Adipose tissue (tissue), 3 donors: ENCODE data around the gene PPDPF. TPM values are rescaled to one million over a fixed set of nuclear protein-coding genes. Genes with fewer than 3 reads are reported as not detected.

Experiments
- H3K27ac ChIP-seq: one replicate; pipeline ENCODE4 v1.5.1; 2013; ENCODE audit warnings: low read depth, low read length
- WGBS, 3 donors: extraction: QIAGEN DNeasy Blood & Tissue Kit; methylation state at CpG; one replicate each; pipeline ENCODE4 v1.1.7; 2013; 5-methylcytosine and 5-hydroxymethylcytosine counted together
- polyA plus RNA-seq, 3 donors: library from polyadenylated mRNA; stranded (reverse); fragments of 200-250 nt; gene quantifications; one replicate each; pipeline ENCODE4 v1.2.3, GENCODE V29; 2013
- donor health status: healthy with polysubstance abuse.
- donor health status: Bipolar disorder and iron deficiency.
- donor health status: healthy.

Gene PPDPF
- polyA plus RNA-seq, 3 donors: 195 to 215 (median 203) TPM

GRCh38 chr20:63497138-63497945 is 23.2 kb upstream of the PPDPF start:
- 57 to 70% (median 65%) methylated on average over 20 of the region's 20 CpGs for WGBS, 3 donors
- no peak overlapping the region for H3K27ac ChIP-seq

- H3K27ac ChIP-seq: no peak overlapping the region
- 6 to 11% (median 9%) methylated on average over 41 to 59 of the region's 60 CpGs for WGBS, 3 donors
These were observed 22.3 kb upstream of the PPDPF start for GRCh38 chr20:63497946-63498935.

- no peak within 1 kb of the TSS for H3K27ac ChIP-seq
- 1 to 2% (median 1%) methylated on average over 22 to 56 of the region's 58 CpGs for WGBS, 3 donors
These were observed 21.6 kb upstream of the PPDPF start, which contains the start of gene EEF1A2 for GRCh38 chr20:63498960-63499337. Gene EEF1A2 (minus strand): TSS chr20:63499083. CDS start chr20:63497763, 1,320 bp downstream.

DNA sequence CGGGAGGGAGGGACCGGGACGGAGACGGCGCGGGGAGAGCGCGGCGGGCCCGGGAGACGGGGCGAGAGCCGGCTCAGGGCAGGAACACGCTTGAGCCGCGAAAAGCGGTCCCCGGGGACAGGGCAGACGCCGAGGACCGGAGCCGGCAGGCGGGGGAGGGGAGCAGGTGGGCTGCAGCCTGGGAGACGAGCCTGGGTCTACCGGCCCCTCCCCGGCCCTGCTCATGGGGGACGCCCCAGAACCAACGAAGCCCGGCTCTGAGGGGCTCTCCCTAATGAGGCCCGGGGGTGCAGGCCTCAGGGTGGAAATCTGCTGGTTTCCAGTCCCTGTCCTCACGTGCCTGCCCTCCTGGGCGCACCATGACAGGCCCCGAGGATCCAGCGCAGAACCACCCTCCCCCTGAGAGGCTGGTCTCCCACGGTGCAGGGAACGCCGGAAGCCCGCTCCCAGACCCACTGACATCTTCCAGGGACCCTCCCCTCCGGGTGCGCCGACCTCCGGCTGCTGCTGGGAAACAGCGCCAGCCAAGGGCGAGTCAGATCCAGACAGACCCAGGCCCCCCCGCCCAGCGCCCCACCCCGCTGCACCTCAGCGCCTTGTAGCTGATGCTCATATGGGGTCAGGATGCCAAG is 21.1 kb upstream of the PPDPF start:
- H3K27ac ChIP-seq: no peak overlapping the region
- 8 to 21% (median 9%) methylated on average over 33 to 48 of the region's 48 CpGs for WGBS, 3 donors

- WGBS, 3 donors: 82 to 92% (median 82%) methylated on average over 24 of the region's 24 CpGs
- no peak overlapping the region for H3K27ac ChIP-seq
These were observed 20.2 kb upstream of the PPDPF start for GRCh38 chr20:63500151-63500901.

GRCh38 chr20:63500902-63501817 is 19.4 kb upstream of the PPDPF start:
- 77 to 83% (median 82%) methylated on average over 27 of the region's 27 CpGs for WGBS, 3 donors
- H3K27ac ChIP-seq: no peak overlapping the region

DNA sequence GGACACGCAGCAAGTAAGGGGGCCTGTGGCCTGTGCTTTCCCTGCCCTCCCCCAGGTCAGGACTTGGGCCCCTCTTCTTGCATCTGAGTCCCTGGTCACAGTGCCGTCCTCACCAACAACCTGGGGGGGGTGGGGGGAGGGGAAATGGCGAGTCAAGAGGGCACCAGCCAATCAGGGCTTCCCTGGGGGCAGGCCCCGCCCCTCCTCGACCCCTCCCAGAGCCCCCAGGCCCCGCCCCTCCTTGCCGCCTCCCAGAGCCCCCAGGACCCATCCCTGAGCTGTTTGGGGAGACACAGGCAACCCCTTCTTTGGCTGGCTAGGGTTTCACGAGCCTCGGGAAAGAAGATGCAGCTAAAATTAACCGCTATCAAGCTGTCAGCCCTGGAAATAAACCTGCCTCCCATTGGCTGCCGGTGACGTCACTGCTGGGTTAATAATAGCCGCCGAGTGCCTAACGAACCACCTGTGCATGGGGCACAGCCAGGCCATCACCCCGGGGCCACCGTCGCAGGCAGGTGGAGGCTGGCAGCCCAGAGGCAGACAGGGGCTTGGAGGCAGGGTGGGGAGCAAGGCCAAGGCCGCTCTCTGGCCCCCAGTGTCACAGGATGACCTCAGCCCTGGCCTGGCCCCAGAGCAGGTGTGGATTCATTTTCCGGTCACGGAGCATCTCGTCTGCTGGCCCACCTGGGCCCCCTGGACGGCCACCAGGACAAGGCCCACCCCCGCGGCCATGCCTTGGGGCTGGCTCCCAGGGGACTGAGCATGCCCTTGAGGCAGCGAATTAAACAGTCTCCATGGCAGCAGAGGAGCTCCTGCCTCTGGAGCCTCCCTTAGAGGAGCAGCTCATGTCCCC is 18.5 kb upstream of the PPDPF start:
- no peak overlapping the region for H3K27ac ChIP-seq
- WGBS, 3 donors: 25 to 29% (median 27%) methylated on average over 26 of the region's 26 CpGs

DNA sequence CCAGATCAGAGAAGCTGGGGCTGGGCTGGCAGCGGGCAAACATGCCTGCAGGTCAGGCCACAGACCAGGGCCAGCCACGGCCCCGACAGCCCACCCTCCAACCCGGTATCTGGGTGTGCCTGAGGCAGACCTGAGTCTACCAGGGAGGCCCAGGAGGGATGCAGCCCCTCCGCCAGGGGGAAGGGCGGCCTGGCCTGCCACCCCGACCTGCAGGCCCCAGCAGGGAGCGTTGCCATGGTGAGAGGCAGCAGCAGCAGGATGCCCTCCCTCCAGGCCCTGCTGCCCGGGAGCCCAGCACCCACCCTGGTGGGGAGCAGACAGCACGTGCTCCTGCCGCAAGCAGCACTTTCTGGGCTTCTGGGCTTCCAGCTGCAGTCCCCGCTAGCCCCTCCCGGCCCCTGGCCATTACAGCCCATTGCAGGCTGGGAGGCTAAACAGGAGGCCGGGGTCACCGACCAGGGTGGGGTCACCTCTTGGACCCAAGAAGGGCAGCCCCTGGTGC is 17.8 kb upstream of the PPDPF start:
- 50 to 61% (median 59%) methylated on average over 15 of the region's 15 CpGs for WGBS, 3 donors
- no peak overlapping the region for H3K27ac ChIP-seq

DNA sequence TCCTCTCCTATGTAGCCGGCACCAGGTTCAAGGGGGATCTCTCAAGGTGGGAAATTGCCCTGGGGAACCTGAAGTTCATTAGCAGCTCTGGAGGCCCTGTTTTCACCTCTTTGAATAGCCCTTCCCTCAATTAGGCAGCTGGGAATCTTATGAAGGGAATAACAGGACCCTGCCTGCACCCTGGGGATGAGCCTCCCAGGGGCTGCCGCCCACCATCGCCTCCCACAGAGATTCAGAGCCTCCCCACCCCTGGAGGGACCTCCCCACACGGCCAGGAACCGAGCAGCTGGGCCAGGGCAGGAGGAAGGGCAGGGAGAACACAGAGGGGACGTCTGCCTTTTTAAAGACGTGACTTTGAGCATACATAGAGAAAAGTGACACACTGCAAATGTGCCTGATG is 17.0 kb upstream of the PPDPF start:
- 36 to 45% (median 41%) methylated on average over 7 of the region's 7 CpGs for WGBS, 3 donors
- H3K27ac ChIP-seq: no peak overlapping the region

GRCh38 chr20:63504642-63505041 is 15.9 kb upstream of the PPDPF start:
- WGBS, 3 donors: 83 to 92% (median 89%) methylated on average over 9 of the region's 9 CpGs
- no peak overlapping the region for H3K27ac ChIP-seq

DNA sequence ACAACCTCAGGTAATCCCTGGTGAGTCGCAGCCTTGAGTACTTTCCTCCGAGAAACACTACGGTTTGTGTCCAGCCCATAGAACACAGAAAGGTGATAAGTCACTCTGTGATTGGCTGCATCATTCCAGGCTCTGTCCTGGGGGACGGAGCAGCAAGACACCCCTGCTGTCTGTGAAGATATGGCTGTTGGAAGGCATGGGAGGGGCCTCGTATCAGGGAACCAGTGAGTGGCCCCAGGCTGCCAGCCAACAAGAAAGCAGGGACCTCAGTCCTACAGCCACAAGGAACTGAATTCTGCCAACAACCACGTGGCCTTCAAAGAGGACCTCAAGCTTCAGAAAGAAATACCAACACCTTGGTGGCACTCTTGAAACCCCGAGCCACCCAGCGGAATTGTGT is 15.3 kb upstream of the PPDPF start:
- 77 to 90% (median 86%) methylated on average over 8 of the region's 8 CpGs for WGBS, 3 donors
- H3K27ac ChIP-seq: no peak overlapping the region

DNA sequence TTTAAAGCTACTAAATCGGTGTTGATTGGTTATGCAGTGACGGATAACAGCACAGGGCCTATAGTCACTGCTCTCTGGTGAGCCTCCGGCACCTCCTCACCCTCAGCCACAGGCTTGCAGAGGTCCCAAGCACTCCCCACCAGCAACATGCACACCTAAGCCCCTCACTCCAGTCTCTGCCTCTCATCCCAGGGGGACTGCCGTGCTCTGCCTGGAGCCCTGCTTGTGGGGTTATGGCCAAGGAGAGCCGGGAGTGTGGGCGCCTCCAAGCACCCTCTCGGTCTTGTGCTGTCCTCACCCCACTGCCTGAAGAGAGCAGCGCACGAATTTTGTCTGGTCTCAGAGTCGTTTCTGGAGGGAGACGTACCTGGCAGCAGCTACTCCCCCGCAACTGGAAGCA is 14.8 kb upstream of the PPDPF start:
- no peak overlapping the region for H3K27ac ChIP-seq
- WGBS, 3 donors: 85 to 92% (median 90%) methylated on average over 12 of the region's 12 CpGs

DNA sequence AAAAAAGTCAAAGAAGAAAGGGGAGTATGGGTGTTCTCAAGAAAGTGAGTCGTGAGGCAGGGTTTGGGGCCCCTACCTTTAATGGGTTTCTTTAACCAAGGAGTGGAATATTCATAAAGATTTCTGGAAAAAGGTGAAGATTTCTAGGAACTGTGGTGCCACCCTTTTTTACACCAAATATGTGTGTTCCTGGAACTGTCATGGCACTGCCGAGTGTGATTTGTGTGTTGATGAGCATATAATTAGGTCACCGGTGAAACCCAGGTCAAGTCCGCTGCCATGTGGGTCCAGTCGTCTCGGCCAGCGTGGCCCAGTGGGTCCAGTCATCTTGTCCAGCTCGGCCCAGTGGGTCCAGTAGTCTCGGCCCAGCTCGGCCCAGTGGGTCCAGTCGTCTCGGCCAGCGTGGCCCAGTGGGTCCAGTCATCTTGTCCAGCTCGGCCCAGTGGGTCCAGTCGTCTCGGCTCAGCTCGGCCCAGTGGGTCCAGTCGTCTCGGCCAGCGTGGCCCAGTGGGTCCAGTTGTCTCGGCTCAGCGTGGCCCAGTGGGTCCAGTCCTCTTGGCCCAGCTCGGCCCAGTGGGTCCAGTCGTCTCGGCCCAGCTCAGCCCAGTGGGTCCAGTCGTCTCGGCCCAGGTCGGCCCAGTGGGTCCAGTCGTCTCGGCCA is 13.4 kb upstream of the PPDPF start:
- no peak overlapping the region for H3K27ac ChIP-seq
- WGBS, 3 donors: 90 to 92% (median 90%) methylated on average over 30 of the region's 30 CpGs

- no peak overlapping the region for H3K27ac ChIP-seq
- WGBS, 3 donors: 83 to 86% (median 84%) methylated on average over 33 of the region's 33 CpGs
These were observed 12.3 kb upstream of the PPDPF start for GRCh38 chr20:63508072-63508768.

- no peak overlapping the region for H3K27ac ChIP-seq
- WGBS, 3 donors: 84 to 88% (median 87%) methylated on average over 9 of the region's 9 CpGs
These were observed 11.4 kb upstream of the PPDPF start for GRCh38 chr20:63509088-63509564.
